Measurements from ENCODE around the gene GNAS.

DNA sequence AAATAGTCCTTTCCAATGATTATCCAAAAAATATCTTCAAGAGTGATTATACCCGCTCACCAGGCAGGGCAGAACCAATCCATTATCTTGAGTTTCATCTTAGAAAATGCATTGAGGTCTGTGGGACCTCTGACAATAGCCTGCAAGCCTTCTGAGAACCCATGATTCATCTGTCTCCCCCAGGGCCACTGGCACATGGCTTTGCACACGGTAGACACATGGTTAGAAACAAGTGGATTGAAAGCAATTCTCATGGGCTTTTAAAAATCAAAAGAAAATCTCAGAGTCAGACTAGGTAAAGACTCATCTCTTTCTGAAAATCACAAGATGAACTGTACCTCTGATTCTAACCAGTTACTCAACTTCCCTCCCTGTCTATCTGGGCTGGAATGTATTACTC lies 17.3 kb upstream of the GNAS start:
- no peak for TF ChIP-seq EP300 (IDR thresholded peaks at IDR 0.05; ENCODE audit: borderline replicate concordance in 1 of 2, control insufficient read depth in 1 of 2, low read depth in 2 of 2, low read length in 2 of 2)
- no peak for TF ChIP-seq NR2F1 (conservative IDR thresholded peaks at IDR 0.05)
- TF ChIP-seq YY1 (IDR thresholded peaks at IDR 0.05; ENCODE audit: low read depth, low read length): no peak
- TF ChIP-seq CTCF (IDR thresholded peaks at IDR 0.05 in 2 of 3, conservative IDR thresholded peaks at IDR 0.05 in 1 of 3; ENCODE audit: control insufficient read depth in 2 of 3, extremely low read depth in 1 of 3, insufficient read depth in 1 of 3, low read depth in 3 of 3, low read length in 3 of 3): no peak
- no peak for TF ChIP-seq ATF2 (IDR thresholded peaks at IDR 0.05; ENCODE audit: low read length)
- no peak for TF ChIP-seq USF2 (IDR thresholded peaks at IDR 0.05; ENCODE audit: borderline replicate concordance, low read depth, low read length)
- TF ChIP-seq NFYB (IDR thresholded peaks at IDR 0.05; ENCODE audit: insufficient read depth, low read depth, low read length): no peak
- TF ChIP-seq KDM1A (IDR thresholded peaks at IDR 0.05; ENCODE audit: borderline replicate concordance): no peak
- no peak for TF ChIP-seq HDAC6 (IDR thresholded peaks at IDR 0.05; ENCODE audit: unreplicated experiment)
- no peak for TF ChIP-seq ZNF24 (IDR thresholded peaks at IDR 0.05)
- TF ChIP-seq CBX5 (IDR thresholded peaks at IDR 0.05; ENCODE audit: low read depth): no peak
- no peak for TF ChIP-seq RAD21 (IDR thresholded peaks at IDR 0.05; ENCODE audit: insufficient read depth, low read depth, low read length)
